Mammary epithelial cell (primary cell): Measurements from ENCODE around the gene ADK.

Source experiments
- CTCF ChIP-seq, 2 donors: IDR thresholded peaks in 1 of 2; conservative IDR thresholded peaks in 1 of 2; 2 replicates each; pipeline ENCODE4 v1.5.1; 2011 to 2012; ENCODE audit warnings: inconsistent platforms in 2 of 2, low read length in 2 of 2, mild to moderate bottlenecking in 2 of 2, control low read depth in 1 of 2, low read depth in 1 of 2; ENCODE audit not compliant: insufficient read depth in 1 of 2; ENCODE audit errors: extremely low read depth in 1 of 2
- EZH2 ChIP-seq: IDR thresholded peaks from 2 replicates; pipeline ENCODE4 v1.6.1; 2012; ENCODE audit warnings: low read length, inconsistent platforms, borderline replicate concordance

GRCh38 chr10:74135452-74135851 is 15.6 kb upstream of the ADK start:
- TF ChIP-seq CTCF (conservative IDR thresholded peaks at IDR 0.05 in 1 of 2, IDR thresholded peaks at IDR 0.05 in 1 of 2; ENCODE audit: extremely low read depth in 1 of 2, insufficient read depth in 1 of 2, low read depth in 1 of 2, low read length in 2 of 2) (no peak), EZH2 (no peak)
